GM23338 (cell line): ENCODE results near the gene RHOD. TPM values are rescaled to one million over a fixed set of nuclear protein-coding genes. Genes with fewer than 3 reads are reported as not detected.

Source experiments
- ATAC-seq: fragments of 200-7000 bp; cut with Tn5 transposase; 3 replicates; pipeline ENCODE4 v1.9.1; 2020
- DNase-seq: peaks from one replicate; pipeline ENCODE4 v3.0.0-alpha.2; 2015; ENCODE audit warnings: low spot score
- H2AFZ ChIP-seq: fragments of 200-600 bp; sonication (generic); 2 replicates; pipeline ENCODE4 v1.8.0; 2016; ENCODE audit warnings: antibody characterized with exemption, mild to moderate bottlenecking, moderate library complexity
- H3F3A ChIP-seq: fragments of 200-600 bp; sonication (generic); replicated peaks from 2 replicates; pipeline ENCODE4 v1.8.0; 2017; ENCODE audit warnings: antibody characterized with exemption, mixed run types, low read depth
- H3K27ac ChIP-seq: fragments of 200-600 bp; sonication (generic); 2 replicates; pipeline ENCODE4 v1.6.1; 2016; ENCODE audit warnings: low read depth
- H3K27me3 ChIP-seq: fragments of 200-600 bp; sonication (generic); 2 replicates; pipeline ENCODE4 v1.8.0; 2016; ENCODE audit warnings: mild to moderate bottlenecking, mixed run types, moderate library complexity; ENCODE audit not compliant: insufficient read depth
- H3K36me3 ChIP-seq: fragments of 200-600 bp; sonication (generic); 2 replicates; pipeline ENCODE4 v1.8.0; 2016; ENCODE audit warnings: mild to moderate bottlenecking; ENCODE audit not compliant: insufficient read depth
- H3K4me1 ChIP-seq: fragments of 200-600 bp; sonication (generic); 2 replicates; pipeline ENCODE4 v1.8.0; 2016; ENCODE audit warnings: mild to moderate bottlenecking, moderate library complexity; ENCODE audit not compliant: insufficient read depth
- H3K4me2 ChIP-seq: fragments of 200-600 bp; sonication (generic); 2 replicates; pipeline ENCODE4 v1.7.1; 2017; ENCODE audit warnings: mixed run types
- H3K4me3 ChIP-seq: fragments of 200-600 bp; sonication (generic); 2 replicates; pipeline ENCODE4 v1.6.1; 2016; ENCODE audit warnings: mixed run types
- H3K79me2 ChIP-seq: fragments of 200-600 bp; sonication (generic); replicated peaks from 2 replicates; pipeline ENCODE4 v1.8.0; 2017; ENCODE audit warnings: mild to moderate bottlenecking; ENCODE audit not compliant: insufficient read depth
- H3K9me2 ChIP-seq: fragments of 200-600 bp; sonication (generic); 2 replicates; pipeline ENCODE4 v1.8.0; 2017; ENCODE audit not compliant: insufficient read depth
- H4K20me1 ChIP-seq: fragments of 200-600 bp; sonication (generic); replicated peaks from 2 replicates; pipeline ENCODE4 v1.8.0; 2017; ENCODE audit warnings: mild to moderate bottlenecking; ENCODE audit not compliant: insufficient read depth
- H3K27ac Mint-ChIP-seq: 2 replicates; pipeline ENCODE4 v1.8.0; 2020; ENCODE audit warnings: inconsistent platforms, mild to moderate bottlenecking, moderate library complexity, mixed read lengths
- H3K27me3 Mint-ChIP-seq: 3 replicates; pipeline ENCODE4 v1.8.0; 2022; ENCODE audit warnings: low read depth, mild to moderate bottlenecking, moderate library complexity, mixed read lengths, inconsistent platforms; ENCODE audit not compliant: insufficient read depth, poor library complexity
- H3K36me3 Mint-ChIP-seq: 3 replicates; pipeline ENCODE4 v1.8.0; 2021; ENCODE audit warnings: low read depth, mild to moderate bottlenecking, inconsistent platforms, moderate library complexity, mixed read lengths
- H3K4me1 Mint-ChIP-seq: 3 replicates; pipeline ENCODE4 v1.8.0; 2020; ENCODE audit warnings: mild to moderate bottlenecking, inconsistent platforms, mixed read lengths
- H3K4me3 Mint-ChIP-seq: 3 replicates; pipeline ENCODE4 v1.8.0; 2021; ENCODE audit warnings: moderate library complexity, mild to moderate bottlenecking, inconsistent platforms, mixed read lengths
- H3K9me3 Mint-ChIP-seq: 3 replicates; pipeline ENCODE4 v1.8.0; 2020; ENCODE audit warnings: moderate library complexity, mild to moderate bottlenecking, inconsistent platforms, mixed read lengths
- CREB1 ChIP-seq: fragments of 250-450 bp; sonication (Bioruptor Pico); IDR thresholded peaks from 2 replicates; pipeline ENCODE4 v1.5.0; 2020; ENCODE audit warnings: low read depth, mild to moderate bottlenecking, moderate library complexity
- EZH2 ChIP-seq: fragments of 200-600 bp; sonication (generic); IDR thresholded peaks from one replicate; pipeline ENCODE4 v1.8.0; 2017; ENCODE audit warnings: antibody characterized with exemption, mild to moderate bottlenecking, low read depth; ENCODE audit not compliant: unreplicated experiment
- EZH2phosphoT487 ChIP-seq: fragments of 200-600 bp; sonication (generic); IDR thresholded peaks from one replicate; pipeline ENCODE4 v1.8.1; 2018; ENCODE audit warnings: antibody characterized with exemption; ENCODE audit not compliant: unreplicated experiment
- JUNB ChIP-seq: IDR thresholded peaks from one replicate; pipeline ENCODE4 v1.6.1; 2016; ENCODE audit warnings: antibody characterized with exemption; ENCODE audit not compliant: unreplicated experiment
- POLR2AphosphoS5 ChIP-seq: IDR thresholded peaks from 2 replicates; pipeline ENCODE4 v1.6.1; 2016; ENCODE audit warnings: antibody characterized with exemption, low read depth
- STAT1 ChIP-seq: IDR thresholded peaks from one replicate; pipeline ENCODE4 v1.6.1; 2016; ENCODE audit warnings: antibody characterized with exemption; ENCODE audit not compliant: unreplicated experiment
- ZNF114 ChIP-seq: fragments of 250-450 bp; sonication (Bioruptor Pico); IDR thresholded peaks from 2 replicates; pipeline ENCODE4 v1.5.0; 2020; ENCODE audit warnings: mild to moderate bottlenecking, moderate library complexity
- ZNF331 ChIP-seq: fragments of 250-450 bp; sonication (Bioruptor Pico); IDR thresholded peaks from 2 replicates; pipeline ENCODE4 v1.5.0; 2020; ENCODE audit warnings: low read depth, mild to moderate bottlenecking, moderate library complexity
- polyA plus RNA-seq: library from polyadenylated mRNA; unstranded; fragments of >200 nt; fragmentation: Nextera tagmentation; extraction: Ambion mirVana; gene quantifications from 2 replicates; pipeline ENCODE4 v1.2.1, GENCODE V29; 2016
- total RNA-seq: library from RNA; depleted of rRNA; stranded (reverse); fragments of >200 nt; shearing (Covaris generic); gene quantifications from 2 replicates; pipeline ENCODE4 v1.2.3, GENCODE V29; 2014
- TF ChIP-seq, protein P1 (sequence below), 2 experiments: fragments of 200-600 bp in 1 of 2; sonication (generic) in 1 of 2; conservative IDR thresholded peaks; 2 replicates each; pipeline versions ENCODE4 v1.5.1 to v1.6.1; 2016 to 2017; ENCODE audit warnings: antibody characterized with exemption in 2 of 2, low read depth in 2 of 2, mild to moderate bottlenecking in 2 of 2, moderate library complexity in 1 of 2
- TF ChIP-seq, protein P2 (sequence below): IDR thresholded peaks from one replicate; pipeline ENCODE4 v1.6.1; 2018; ENCODE audit warnings: antibody characterized with exemption; ENCODE audit not compliant: unreplicated experiment
- TF ChIP-seq, protein P3 (sequence below): fragments of 250-450 bp; sonication (Bioruptor Pico); IDR thresholded peaks from 2 replicates; pipeline ENCODE4 v1.5.0; 2020; ENCODE audit warnings: mild to moderate bottlenecking, moderate library complexity
- TF ChIP-seq, protein P4 (sequence below): IDR thresholded peaks from 2 replicates; pipeline ENCODE4 v1.6.1; 2016; ENCODE audit warnings: antibody characterized with exemption

Gene RHOD
- total and polyA plus RNA-seq, 2 experiments from 2014 or later, result 13.8 to 16.2 TPM

DNA sequence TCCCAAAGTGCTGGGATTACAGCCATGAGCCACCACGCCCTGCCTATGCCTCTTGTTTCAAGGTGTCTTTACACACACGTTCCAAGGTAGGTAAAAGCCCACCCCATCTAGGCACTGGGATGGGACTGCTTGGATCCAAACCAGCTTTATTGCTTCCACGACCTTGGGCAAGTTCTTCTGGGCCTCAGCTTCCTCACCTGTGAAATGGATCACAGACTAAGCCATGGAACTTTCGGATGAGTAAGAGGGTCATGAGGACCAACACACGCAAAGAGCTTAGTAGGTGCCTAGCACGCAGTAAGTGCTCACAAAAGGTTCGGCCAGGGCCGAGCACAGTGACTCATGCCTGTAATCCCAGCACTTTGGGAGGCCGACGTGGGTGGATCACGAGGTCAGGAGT, 15.6 kb downstream of the RHOD start:
- Histone ChIP-seq H3K4me1 (no peaks in the 10 kb centered on the region; the same call in 1 of the 2 replicates), H3K27ac (no peak overlapping the region), H4K20me1 (no peaks in the 10 kb centered on the region), H3K27me3 (no peaks in the 10 kb centered on the region), H3K36me3 (no peaks in the 10 kb centered on the region), H2AFZ (no peak overlapping the region), H3K9me2 (no peaks in the 10 kb centered on the region), H3K79me2 (no peaks in the 10 kb centered on the region), H3K4me3 (no peak overlapping the region), H3F3A (peaks cover 5% of the 10 kb centered on the region; the same call in 1 of the 2 replicates), H3K4me2 (no peak overlapping the region)
- Mint-ChIP-seq H3K27me3 (peaks cover 12% of the 10 kb centered on the region), H3K36me3 (no peaks in the 10 kb centered on the region; the same call in 2 of the 3 replicates), H3K4me3 (no peak overlapping the region), H3K4me1 (peaks cover 6% of the 10 kb centered on the region), H3K27ac (no peak overlapping the region), H3K9me3 (no peaks in the 10 kb centered on the region)
- ATAC-seq (no peak), DNase-seq (no peak)
- TF ChIP-seq JUNB, result no peak
- TF ChIP-seq, protein P1, sequence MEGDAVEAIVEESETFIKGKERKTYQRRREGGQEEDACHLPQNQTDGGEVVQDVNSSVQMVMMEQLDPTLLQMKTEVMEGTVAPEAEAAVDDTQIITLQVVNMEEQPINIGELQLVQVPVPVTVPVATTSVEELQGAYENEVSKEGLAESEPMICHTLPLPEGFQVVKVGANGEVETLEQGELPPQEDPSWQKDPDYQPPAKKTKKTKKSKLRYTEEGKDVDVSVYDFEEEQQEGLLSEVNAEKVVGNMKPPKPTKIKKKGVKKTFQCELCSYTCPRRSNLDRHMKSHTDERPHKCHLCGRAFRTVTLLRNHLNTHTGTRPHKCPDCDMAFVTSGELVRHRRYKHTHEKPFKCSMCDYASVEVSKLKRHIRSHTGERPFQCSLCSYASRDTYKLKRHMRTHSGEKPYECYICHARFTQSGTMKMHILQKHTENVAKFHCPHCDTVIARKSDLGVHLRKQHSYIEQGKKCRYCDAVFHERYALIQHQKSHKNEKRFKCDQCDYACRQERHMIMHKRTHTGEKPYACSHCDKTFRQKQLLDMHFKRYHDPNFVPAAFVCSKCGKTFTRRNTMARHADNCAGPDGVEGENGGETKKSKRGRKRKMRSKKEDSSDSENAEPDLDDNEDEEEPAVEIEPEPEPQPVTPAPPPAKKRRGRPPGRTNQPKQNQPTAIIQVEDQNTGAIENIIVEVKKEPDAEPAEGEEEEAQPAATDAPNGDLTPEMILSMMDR (conservative IDR thresholded peaks at IDR 0.05; ENCODE audit: low read depth in 2 of 2), result no peak
- TF ChIP-seq EZH2phosphoT487, result no peak
- no peak for TF ChIP-seq EZH2
- TF ChIP-seq, protein P2, sequence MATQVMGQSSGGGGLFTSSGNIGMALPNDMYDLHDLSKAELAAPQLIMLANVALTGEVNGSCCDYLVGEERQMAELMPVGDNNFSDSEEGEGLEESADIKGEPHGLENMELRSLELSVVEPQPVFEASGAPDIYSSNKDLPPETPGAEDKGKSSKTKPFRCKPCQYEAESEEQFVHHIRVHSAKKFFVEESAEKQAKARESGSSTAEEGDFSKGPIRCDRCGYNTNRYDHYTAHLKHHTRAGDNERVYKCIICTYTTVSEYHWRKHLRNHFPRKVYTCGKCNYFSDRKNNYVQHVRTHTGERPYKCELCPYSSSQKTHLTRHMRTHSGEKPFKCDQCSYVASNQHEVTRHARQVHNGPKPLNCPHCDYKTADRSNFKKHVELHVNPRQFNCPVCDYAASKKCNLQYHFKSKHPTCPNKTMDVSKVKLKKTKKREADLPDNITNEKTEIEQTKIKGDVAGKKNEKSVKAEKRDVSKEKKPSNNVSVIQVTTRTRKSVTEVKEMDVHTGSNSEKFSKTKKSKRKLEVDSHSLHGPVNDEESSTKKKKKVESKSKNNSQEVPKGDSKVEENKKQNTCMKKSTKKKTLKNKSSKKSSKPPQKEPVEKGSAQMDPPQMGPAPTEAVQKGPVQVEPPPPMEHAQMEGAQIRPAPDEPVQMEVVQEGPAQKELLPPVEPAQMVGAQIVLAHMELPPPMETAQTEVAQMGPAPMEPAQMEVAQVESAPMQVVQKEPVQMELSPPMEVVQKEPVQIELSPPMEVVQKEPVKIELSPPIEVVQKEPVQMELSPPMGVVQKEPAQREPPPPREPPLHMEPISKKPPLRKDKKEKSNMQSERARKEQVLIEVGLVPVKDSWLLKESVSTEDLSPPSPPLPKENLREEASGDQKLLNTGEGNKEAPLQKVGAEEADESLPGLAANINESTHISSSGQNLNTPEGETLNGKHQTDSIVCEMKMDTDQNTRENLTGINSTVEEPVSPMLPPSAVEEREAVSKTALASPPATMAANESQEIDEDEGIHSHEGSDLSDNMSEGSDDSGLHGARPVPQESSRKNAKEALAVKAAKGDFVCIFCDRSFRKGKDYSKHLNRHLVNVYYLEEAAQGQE, result no peak
- no peak for TF ChIP-seq STAT1
- no peak for TF ChIP-seq ZNF114 (CRISPR knock-in tag)
- no peak for TF ChIP-seq ZNF331 (CRISPR knock-in tag)
- TF ChIP-seq, protein P3, sequence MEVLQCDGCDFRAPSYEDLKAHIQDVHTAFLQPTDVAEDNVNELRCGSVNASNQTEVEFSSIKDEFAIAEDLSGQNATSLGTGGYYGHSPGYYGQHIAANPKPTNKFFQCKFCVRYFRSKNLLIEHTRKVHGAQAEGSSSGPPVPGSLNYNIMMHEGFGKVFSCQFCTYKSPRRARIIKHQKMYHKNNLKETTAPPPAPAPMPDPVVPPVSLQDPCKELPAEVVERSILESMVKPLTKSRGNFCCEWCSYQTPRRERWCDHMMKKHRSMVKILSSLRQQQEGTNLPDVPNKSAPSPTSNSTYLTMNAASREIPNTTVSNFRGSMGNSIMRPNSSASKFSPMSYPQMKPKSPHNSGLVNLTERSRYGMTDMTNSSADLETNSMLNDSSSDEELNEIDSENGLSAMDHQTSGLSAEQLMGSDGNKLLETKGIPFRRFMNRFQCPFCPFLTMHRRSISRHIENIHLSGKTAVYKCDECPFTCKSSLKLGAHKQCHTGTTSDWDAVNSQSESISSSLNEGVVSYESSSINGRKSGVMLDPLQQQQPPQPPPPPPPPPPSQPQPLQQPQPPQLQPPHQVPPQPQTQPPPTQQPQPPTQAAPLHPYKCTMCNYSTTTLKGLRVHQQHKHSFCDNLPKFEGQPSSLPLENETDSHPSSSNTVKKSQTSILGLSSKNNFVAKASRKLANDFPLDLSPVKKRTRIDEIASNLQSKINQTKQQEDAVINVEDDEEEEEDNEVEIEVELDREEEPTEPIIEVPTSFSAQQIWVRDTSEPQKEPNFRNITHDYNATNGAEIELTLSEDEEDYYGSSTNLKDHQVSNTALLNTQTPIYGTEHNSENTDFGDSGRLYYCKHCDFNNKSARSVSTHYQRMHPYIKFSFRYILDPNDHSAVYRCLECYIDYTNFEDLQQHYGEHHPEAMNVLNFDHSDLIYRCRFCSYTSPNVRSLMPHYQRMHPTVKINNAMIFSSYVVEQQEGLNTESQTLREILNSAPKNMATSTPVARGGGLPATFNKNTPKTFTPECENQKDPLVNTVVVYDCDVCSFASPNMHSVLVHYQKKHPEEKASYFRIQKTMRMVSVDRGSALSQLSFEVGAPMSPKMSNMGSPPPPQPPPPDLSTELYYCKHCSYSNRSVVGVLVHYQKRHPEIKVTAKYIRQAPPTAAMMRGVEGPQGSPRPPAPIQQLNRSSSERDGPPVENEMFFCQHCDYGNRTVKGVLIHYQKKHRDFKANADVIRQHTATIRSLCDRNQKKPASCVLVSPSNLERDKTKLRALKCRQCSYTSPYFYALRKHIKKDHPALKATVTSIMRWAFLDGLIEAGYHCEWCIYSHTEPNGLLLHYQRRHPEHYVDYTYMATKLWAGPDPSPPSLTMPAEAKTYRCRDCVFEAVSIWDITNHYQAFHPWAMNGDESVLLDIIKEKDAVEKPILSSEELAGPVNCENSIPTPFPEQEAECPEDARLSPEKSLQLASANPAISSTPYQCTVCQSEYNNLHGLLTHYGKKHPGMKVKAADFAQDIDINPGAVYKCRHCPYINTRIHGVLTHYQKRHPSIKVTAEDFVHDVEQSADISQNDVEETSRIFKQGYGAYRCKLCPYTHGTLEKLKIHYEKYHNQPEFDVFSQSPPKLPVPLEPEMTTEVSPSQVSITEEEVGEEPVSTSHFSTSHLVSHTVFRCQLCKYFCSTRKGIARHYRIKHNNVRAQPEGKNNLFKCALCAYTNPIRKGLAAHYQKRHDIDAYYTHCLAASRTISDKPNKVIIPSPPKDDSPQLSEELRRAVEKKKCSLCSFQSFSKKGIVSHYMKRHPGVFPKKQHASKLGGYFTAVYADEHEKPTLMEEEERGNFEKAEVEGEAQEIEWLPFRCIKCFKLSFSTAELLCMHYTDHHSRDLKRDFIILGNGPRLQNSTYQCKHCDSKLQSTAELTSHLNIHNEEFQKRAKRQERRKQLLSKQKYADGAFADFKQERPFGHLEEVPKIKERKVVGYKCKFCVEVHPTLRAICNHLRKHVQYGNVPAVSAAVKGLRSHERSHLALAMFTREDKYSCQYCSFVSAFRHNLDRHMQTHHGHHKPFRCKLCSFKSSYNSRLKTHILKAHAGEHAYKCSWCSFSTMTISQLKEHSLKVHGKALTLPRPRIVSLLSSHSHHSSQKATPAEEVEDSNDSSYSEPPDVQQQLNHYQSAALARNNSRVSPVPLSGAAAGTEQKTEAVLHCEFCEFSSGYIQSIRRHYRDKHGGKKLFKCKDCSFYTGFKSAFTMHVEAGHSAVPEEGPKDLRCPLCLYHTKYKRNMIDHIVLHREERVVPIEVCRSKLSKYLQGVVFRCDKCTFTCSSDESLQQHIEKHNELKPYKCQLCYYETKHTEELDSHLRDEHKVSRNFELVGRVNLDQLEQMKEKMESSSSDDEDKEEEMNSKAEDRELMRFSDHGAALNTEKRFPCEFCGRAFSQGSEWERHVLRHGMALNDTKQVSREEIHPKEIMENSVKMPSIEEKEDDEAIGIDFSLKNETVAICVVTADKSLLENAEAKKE, result no peak
- TF ChIP-seq, protein P4, sequence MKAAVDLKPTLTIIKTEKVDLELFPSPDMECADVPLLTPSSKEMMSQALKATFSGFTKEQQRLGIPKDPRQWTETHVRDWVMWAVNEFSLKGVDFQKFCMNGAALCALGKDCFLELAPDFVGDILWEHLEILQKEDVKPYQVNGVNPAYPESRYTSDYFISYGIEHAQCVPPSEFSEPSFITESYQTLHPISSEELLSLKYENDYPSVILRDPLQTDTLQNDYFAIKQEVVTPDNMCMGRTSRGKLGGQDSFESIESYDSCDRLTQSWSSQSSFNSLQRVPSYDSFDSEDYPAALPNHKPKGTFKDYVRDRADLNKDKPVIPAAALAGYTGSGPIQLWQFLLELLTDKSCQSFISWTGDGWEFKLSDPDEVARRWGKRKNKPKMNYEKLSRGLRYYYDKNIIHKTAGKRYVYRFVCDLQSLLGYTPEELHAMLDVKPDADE, result no peak
- TF ChIP-seq POLR2AphosphoS5, result no peak
- TF ChIP-seq CREB1 (CRISPR knock-in tag), result no peak
